ENCODE results near the gene RPRD1A. TPM values are rescaled to one million over a fixed set of nuclear protein-coding genes. Genes with fewer than 3 reads are reported as not detected.

Gene RPRD1A
- total and polyA plus RNA-seq, 9 of the 15 experiments (the other 6 are each of a cell fraction or from before 2014, with no cell fraction given) = 30.2 to 142 (median 66.0) TPM

GRCh38 chr18:35972197-35973000, 95.0 kb downstream of the RPRD1A start, which contains the start of gene RMP24 (continued):
- TF ChIP-seq, protein P1, sequence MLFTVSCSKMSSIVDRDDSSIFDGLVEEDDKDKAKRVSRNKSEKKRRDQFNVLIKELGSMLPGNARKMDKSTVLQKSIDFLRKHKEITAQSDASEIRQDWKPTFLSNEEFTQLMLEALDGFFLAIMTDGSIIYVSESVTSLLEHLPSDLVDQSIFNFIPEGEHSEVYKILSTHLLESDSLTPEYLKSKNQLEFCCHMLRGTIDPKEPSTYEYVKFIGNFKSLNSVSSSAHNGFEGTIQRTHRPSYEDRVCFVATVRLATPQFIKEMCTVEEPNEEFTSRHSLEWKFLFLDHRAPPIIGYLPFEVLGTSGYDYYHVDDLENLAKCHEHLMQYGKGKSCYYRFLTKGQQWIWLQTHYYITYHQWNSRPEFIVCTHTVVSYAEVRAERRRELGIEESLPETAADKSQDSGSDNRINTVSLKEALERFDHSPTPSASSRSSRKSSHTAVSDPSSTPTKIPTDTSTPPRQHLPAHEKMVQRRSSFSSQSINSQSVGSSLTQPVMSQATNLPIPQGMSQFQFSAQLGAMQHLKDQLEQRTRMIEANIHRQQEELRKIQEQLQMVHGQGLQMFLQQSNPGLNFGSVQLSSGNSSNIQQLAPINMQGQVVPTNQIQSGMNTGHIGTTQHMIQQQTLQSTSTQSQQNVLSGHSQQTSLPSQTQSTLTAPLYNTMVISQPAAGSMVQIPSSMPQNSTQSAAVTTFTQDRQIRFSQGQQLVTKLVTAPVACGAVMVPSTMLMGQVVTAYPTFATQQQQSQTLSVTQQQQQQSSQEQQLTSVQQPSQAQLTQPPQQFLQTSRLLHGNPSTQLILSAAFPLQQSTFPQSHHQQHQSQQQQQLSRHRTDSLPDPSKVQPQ (CRISPR knock-in tag; IDR thresholded peaks at IDR 0.05; ENCODE audit: borderline replicate concordance) = no peak
- TF ChIP-seq SIN3B (IDR thresholded peaks at IDR 0.05; ENCODE audit: low read depth) (peak; percentile 94), HNRNPLL (IDR thresholded peaks at IDR 0.05; ENCODE audit: low read depth, low read length, poor library complexity, severe bottlenecking) (peak; percentile 73), NEUROD1 (IDR thresholded peaks at IDR 0.05; ENCODE audit: borderline replicate concordance, low read depth, low read length, partially characterized antibody) (peak; percentile 87), ZNF76 (CRISPR knock-in tag; IDR thresholded peaks at IDR 0.05; ENCODE audit: borderline replicate concordance) (no peak), POLR2H (tag; IDR thresholded peaks at IDR 0.05; ENCODE audit: low read depth) (peak; percentile 84), RCOR1 (IDR thresholded peaks at IDR 0.05; ENCODE audit: borderline replicate concordance in 1 of 2, low read depth in 2 of 2, low read length in 2 of 2) (peak in 1 of 2 experiments; percentile 77; a peak in 2 of 4 replicates), SMARCA5 (IDR thresholded peaks at IDR 0.05) (no peak)
- TF ChIP-seq, protein P2, sequence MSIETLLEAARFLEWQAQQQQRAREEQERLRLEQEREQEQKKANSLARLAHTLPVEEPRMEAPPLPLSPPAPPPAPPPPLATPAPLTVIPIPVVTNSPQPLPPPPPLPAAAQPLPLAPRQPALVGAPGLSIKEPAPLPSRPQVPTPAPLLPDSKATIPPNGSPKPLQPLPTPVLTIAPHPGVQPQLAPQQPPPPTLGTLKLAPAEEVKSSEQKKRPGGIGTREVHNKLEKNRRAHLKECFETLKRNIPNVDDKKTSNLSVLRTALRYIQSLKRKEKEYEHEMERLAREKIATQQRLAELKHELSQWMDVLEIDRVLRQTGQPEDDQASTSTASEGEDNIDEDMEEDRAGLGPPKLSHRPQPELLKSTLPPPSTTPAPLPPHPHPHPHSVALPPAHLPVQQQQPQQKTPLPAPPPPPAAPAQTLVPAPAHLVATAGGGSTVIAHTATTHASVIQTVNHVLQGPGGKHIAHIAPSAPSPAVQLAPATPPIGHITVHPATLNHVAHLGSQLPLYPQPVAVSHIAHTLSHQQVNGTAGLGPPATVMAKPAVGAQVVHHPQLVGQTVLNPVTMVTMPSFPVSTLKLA (conservative IDR thresholded peaks at IDR 0.05) = peak; percentile 61 to 87
- TF ChIP-seq, protein P3, sequence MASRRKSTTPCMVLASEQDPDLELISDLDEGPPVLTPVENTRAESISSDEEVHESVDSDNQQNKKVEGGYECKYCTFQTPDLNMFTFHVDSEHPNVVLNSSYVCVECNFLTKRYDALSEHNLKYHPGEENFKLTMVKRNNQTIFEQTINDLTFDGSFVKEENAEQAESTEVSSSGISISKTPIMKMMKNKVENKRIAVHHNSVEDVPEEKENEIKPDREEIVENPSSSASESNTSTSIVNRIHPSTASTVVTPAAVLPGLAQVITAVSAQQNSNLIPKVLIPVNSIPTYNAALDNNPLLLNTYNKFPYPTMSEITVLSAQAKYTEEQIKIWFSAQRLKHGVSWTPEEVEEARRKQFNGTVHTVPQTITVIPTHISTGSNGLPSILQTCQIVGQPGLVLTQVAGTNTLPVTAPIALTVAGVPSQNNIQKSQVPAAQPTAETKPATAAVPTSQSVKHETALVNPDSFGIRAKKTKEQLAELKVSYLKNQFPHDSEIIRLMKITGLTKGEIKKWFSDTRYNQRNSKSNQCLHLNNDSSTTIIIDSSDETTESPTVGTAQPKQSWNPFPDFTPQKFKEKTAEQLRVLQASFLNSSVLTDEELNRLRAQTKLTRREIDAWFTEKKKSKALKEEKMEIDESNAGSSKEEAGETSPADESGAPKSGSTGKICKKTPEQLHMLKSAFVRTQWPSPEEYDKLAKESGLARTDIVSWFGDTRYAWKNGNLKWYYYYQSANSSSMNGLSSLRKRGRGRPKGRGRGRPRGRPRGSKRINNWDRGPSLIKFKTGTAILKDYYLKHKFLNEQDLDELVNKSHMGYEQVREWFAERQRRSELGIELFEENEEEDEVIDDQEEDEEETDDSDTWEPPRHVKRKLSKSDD (conservative IDR thresholded peaks at IDR 0.05; ENCODE audit: low read length) = no peak
- TF ChIP-seq, protein P4, sequence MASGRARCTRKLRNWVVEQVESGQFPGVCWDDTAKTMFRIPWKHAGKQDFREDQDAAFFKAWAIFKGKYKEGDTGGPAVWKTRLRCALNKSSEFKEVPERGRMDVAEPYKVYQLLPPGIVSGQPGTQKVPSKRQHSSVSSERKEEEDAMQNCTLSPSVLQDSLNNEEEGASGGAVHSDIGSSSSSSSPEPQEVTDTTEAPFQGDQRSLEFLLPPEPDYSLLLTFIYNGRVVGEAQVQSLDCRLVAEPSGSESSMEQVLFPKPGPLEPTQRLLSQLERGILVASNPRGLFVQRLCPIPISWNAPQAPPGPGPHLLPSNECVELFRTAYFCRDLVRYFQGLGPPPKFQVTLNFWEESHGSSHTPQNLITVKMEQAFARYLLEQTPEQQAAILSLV (tag; IDR thresholded peaks at IDR 0.05) = no peak
- TF ChIP-seq, protein P5, sequence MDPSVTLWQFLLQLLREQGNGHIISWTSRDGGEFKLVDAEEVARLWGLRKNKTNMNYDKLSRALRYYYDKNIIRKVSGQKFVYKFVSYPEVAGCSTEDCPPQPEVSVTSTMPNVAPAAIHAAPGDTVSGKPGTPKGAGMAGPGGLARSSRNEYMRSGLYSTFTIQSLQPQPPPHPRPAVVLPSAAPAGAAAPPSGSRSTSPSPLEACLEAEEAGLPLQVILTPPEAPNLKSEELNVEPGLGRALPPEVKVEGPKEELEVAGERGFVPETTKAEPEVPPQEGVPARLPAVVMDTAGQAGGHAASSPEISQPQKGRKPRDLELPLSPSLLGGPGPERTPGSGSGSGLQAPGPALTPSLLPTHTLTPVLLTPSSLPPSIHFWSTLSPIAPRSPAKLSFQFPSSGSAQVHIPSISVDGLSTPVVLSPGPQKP (CRISPR knock-in tag; IDR thresholded peaks at IDR 0.05) = no peak
- TF ChIP-seq, protein P6, sequence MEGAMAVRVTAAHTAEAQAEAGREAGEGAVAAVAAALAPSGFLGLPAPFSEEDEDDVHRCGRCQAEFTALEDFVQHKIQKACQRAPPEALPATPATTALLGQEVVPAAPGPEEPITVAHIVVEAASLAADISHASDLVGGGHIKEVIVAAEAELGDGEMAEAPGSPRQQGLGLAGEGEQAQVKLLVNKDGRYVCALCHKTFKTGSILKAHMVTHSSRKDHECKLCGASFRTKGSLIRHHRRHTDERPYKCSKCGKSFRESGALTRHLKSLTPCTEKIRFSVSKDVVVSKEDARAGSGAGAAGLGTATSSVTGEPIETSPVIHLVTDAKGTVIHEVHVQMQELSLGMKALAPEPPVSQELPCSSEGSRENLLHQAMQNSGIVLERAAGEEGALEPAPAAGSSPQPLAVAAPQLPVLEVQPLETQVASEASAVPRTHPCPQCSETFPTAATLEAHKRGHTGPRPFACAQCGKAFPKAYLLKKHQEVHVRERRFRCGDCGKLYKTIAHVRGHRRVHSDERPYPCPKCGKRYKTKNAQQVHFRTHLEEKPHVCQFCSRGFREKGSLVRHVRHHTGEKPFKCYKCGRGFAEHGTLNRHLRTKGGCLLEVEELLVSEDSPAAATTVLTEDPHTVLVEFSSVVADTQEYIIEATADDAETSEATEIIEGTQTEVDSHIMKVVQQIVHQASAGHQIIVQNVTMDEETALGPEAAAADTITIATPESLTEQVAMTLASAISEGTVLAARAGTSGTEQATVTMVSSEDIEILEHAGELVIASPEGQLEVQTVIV (CRISPR knock-in tag; IDR thresholded peaks at IDR 0.05; ENCODE audit: borderline replicate concordance) = no peak
